ENCODE results near the gene PARVA. TPM values are rescaled to one million over a fixed set of nuclear protein-coding genes. Genes with fewer than 3 reads are reported as not detected.

The PARVA gene
- total and polyA plus RNA-seq, 2 of the 8 experiments (the other 6 are each of a cell fraction or from before 2014, with no cell fraction given): 3.1 to 13.5 TPM

- CTCF ChIA-PET (ENCODE audit: partially characterized antibody): interaction anchor here (1.3 kb wide), 1 partner anchor 253 kb away, joined by 3 read pairs; no protein-coding TSS in a partner anchor
- Histone ChIP-seq H3K79me2 (ENCODE audit: control insufficient read depth in 1 of 2, insufficient read depth in 2 of 2, low read length in 2 of 2) (no peaks in the 10 kb centered on the region), H3K9me3 (ENCODE audit: insufficient read depth in 2 of 2, low read depth in 1 of 2, low read length in 1 of 2) (no peaks in the 10 kb centered on the region), H3K4me1 (replicated peaks in 1 of 4; ENCODE audit: control insufficient read depth in 3 of 4, insufficient read depth in 4 of 4, low read length in 3 of 4) (no peaks in the 10 kb centered on the region; a peak in 1 of 7 replicates), H3K14ac (ENCODE audit: insufficient read length) (no peak overlapping the region), H2BK120ac (replicated peaks; ENCODE audit: low read depth, low read length) (no peak overlapping the region), H3K79me1 (ENCODE audit: low read depth, low read length) (no peaks in the 10 kb centered on the region), H3K56ac (replicated peaks; ENCODE audit: insufficient read length, low read depth, low read length) (no peak overlapping the region), H4K91ac (replicated peaks; ENCODE audit: insufficient read length, low read length) (no peak overlapping the region), H2BK20ac (ENCODE audit: low read length) (no peak overlapping the region), H2BK15ac (ENCODE audit: low read length) (no peak overlapping the region), H3K4me2 (ENCODE audit: insufficient read depth in 1 of 2, low read depth in 2 of 2, low read length in 2 of 2) (no peak overlapping the region), H3K27me3 (replicated peaks in 1 of 4; ENCODE audit: control insufficient read depth in 3 of 4, extremely low read depth in 1 of 4, insufficient read depth in 3 of 4, low read length in 3 of 4) (no peaks in the 10 kb centered on the region; a peak in 1 of 7 replicates), H3K23ac (ENCODE audit: insufficient read length) (no peak overlapping the region), H2BK5ac (ENCODE audit: low read depth, low read length) (no peak overlapping the region), H3K23me2 (ENCODE audit: low read depth, low read length) (no peaks in the 10 kb centered on the region), H3K27ac (ENCODE audit: low read depth, low read length) (no peak overlapping the region), H2AFZ (ENCODE audit: low read length) (no peak overlapping the region), H4K5ac (ENCODE audit: insufficient read length, low read depth, low read length) (no peak overlapping the region), H2AK5ac (ENCODE audit: low read depth, low read length) (no peak overlapping the region), H3K4me3 (ENCODE audit: extremely low read depth in 1 of 4, insufficient read depth in 2 of 4, low read depth in 3 of 4, low read length in 4 of 4) (no peak overlapping the region), H3K36me3 (ENCODE audit: control insufficient read depth in 2 of 4, insufficient read depth in 4 of 4, low read length in 3 of 4) (no peaks in the 10 kb centered on the region), H3K4ac (replicated peaks; ENCODE audit: insufficient read length, low read depth, low read length) (peak overlapping the region; percentile 62), H4K20me1 (replicated peaks in 1 of 2; ENCODE audit: control insufficient read depth in 1 of 2, insufficient read depth in 2 of 2, low read length in 2 of 2) (no peaks in the 10 kb centered on the region), H4K8ac (ENCODE audit: extremely low read depth, insufficient read depth, low read length) (no peak overlapping the region), H3K9ac (replicated peaks in 1 of 4; ENCODE audit: extremely low read depth in 1 of 4, low read depth in 3 of 4, low read length in 3 of 4) (no peak overlapping the region), H2BK12ac (ENCODE audit: low read depth, low read length) (no peak overlapping the region), H3K18ac (ENCODE audit: extremely low read depth, low read length) (no peak overlapping the region; the same call in 1 of the 2 replicates)
- POLR2A ChIA-PET (ENCODE audit: partially characterized antibody): no interaction called here
- 90% methylated on average over 10 of the region's 10 CpGs; no CpG with 5 or more reads in 1 of the 2 experiments for WGBS, 2 experiments (ENCODE audit: extremely low coverage in 1 of 2, insufficient coverage in 1 of 2, insufficient read length in 1 of 2, insufficient replicate concordance in 2 of 2, low coverage in 1 of 2, low lambda C conversion rate in 2 of 2, missing lambda C conversion rate in 1 of 2)
- DNase-seq (ENCODE audit: low read depth in 1 of 2, low spot score in 2 of 2): peak in 1 of 2 experiments; percentile 39
- no peak for TF ChIP-seq EP300 (IDR thresholded peaks at IDR 0.05; ENCODE audit: borderline replicate concordance in 1 of 2, low read depth in 2 of 2, low read length in 2 of 2)
- no peak for TF ChIP-seq CHD1 (IDR thresholded peaks at IDR 0.05; ENCODE audit: low read depth, low read length)
- no peak for TF ChIP-seq CTBP2 (IDR thresholded peaks at IDR 0.05; ENCODE audit: borderline replicate concordance, insufficient read depth, insufficient read length, low read length)
- no peak for TF ChIP-seq RNF2 (IDR thresholded peaks at IDR 0.05; ENCODE audit: borderline replicate concordance, low read depth, low read length, missing control alignments, poor library complexity, severe bottlenecking)
- no peak for TF ChIP-seq SIN3A (conservative IDR thresholded peaks at IDR 0.05 in 1 of 2, IDR thresholded peaks at IDR 0.05 in 1 of 2; ENCODE audit: low read depth in 1 of 2, low read length in 2 of 2)
- TF ChIP-seq SAP30 (IDR thresholded peaks at IDR 0.05; ENCODE audit: insufficient read depth, insufficient replicate concordance, low read length): no peak
- TF ChIP-seq CTCF (IDR thresholded peaks at IDR 0.05; ENCODE audit: control extremely low read depth in 1 of 3, insufficient read depth in 1 of 3, low read depth in 1 of 3, low read length in 3 of 3): no peak
- no peak for FAIRE-seq
Measured at GRCh38 chr11:12542186-12542935, 165.0 kb downstream of the PARVA start.

Measured in H1 (cell line).